Stimulated activated naive CD4-positive, alpha-beta T cell (primary cell): ENCODE measurements around the gene NUFIP1.
"Not testable (repeated sequence)": the region's sequence is repeated elsewhere in the genome, so short reads cannot be mapped to it uniquely, and the experiment has no call there.

Experiments
- DNase-seq, 6 experiments: peaks; one replicate each; lab custom pipeline; 2025; lab: John Stamatoyannopoulos, UW

NUFIP1 gene

GRCh38 chr13:44919104-44919804 is 70.0 kb downstream of the NUFIP1 start:
- no peak for DNase-seq

GRCh38 chr13:44918326-44919103 is 70.8 kb downstream of the NUFIP1 start:
- peak in 5 of 6 experiments; percentile 73 to 93 (median 79) for DNase-seq

GRCh38 chr13:44917589-44918325 is 71.5 kb downstream of the NUFIP1 start:
- peak; percentile 94 to 98 (median 96) for DNase-seq

- DNase-seq = no peak
Observed at GRCh38 chr13:44912278-44913016, 76.8 kb downstream of the NUFIP1 start.

- no peak for DNase-seq
Observed at GRCh38 chr13:44908712-44909111, 80.6 kb downstream of the NUFIP1 start.

- DNase-seq = no peak
Observed at GRCh38 chr13:44908266-44908665, 81.0 kb downstream of the NUFIP1 start.

GRCh38 chr13:44906713-44907112 is 82.6 kb downstream of the NUFIP1 start:
- no peak for DNase-seq

- no peak for DNase-seq
Observed at GRCh38 chr13:44906230-44906629, 83.0 kb downstream of the NUFIP1 start.

- no peak for DNase-seq
Observed at GRCh38 chr13:44905556-44905955, 83.7 kb downstream of the NUFIP1 start.

GRCh38 chr13:44904967-44905366 is 84.3 kb downstream of the NUFIP1 start:
- DNase-seq = no peak

- DNase-seq = no peak
Observed at GRCh38 chr13:44903574-44903985, 85.7 kb downstream of the NUFIP1 start.

- no peak for DNase-seq
Observed at GRCh38 chr13:44902738-44903137, 86.5 kb downstream of the NUFIP1 start.

- no peak for DNase-seq
Observed at GRCh38 chr13:44899967-44900366, 89.3 kb downstream of the NUFIP1 start.

- DNase-seq = not testable (repeated sequence)
Observed at GRCh38 chr13:44898308-44898707, 91.0 kb downstream of the NUFIP1 start.

- DNase-seq = no peak
Observed at GRCh38 chr13:44895953-44896335, 93.3 kb downstream of the NUFIP1 start.

GRCh38 chr13:44895264-44895952 is 93.9 kb downstream of the NUFIP1 start:
- no peak for DNase-seq

GRCh38 chr13:44894001-44894770 is 95.1 kb downstream of the NUFIP1 start:
- no peak for DNase-seq
